Myocyte (in vitro differentiated cells): ENCODE measurements around the gene NHSL2. TPM values are rescaled to one million over a fixed set of nuclear protein-coding genes. Genes with fewer than 3 reads are reported as not detected.
A peak's percentile ranks its signal among the peaks of the same experiment; 100 is the strongest.
"Not testable (repeated sequence)": the region's sequence is repeated elsewhere in the genome, so short reads cannot be mapped to it uniquely, and the experiment has no call there.

Experiments
- DNase-seq: peaks from one replicate; pipeline ENCODE4 v3.0.0-alpha.2; 2012; ENCODE audit warnings: low read depth
- total RNA-seq: library from RNA; depleted of rRNA; stranded (reverse); fragments of >200 nt; gene quantifications from 2 replicates; pipeline ENCODE4 v1.2.3, GENCODE V29; 2014

Gene NHSL2
- total RNA-seq, 1 donor from 2014 or later = 0.19 TPM

DNA sequence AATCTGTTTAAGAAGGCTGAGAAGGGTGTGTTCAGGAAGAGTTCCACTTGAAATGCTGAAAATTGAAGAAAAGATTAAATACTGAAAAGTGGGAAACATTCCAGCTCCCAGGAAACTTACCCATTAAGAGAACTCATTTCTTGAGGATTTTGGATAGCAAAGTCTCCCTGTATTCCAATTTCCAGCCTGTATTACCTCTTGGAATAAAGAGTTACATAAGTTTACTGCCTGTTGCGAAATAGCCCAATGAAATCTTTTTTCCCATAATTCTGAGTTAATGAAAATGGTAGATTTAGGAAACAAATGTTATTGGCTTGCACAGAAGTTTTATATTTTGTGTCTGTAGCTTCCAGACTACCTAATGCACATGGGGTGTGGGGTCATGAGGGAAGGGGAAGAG is 12.0 kb downstream of the NHSL2 start:
- no peak for DNase-seq

DNA sequence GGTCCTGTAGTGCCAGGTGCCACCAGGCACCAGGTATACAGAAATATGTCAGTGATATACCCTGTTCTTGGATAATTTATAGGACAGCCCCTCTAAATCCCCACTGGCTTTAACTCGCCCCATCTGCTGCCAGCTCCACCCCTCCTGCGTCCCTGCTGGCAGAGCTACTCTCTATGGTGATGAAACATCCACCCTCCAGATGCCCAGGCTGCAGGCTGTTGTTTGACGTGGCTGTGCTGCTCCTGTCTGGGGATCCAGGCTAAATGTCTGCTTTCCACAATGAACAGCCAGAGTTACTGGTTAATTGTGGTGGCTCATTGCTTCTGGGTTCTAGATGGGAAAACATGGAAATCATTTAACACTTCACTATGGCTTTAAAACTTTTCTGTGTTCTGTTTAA is 12.9 kb downstream of the NHSL2 start:
- DNase-seq = no peak

DNA sequence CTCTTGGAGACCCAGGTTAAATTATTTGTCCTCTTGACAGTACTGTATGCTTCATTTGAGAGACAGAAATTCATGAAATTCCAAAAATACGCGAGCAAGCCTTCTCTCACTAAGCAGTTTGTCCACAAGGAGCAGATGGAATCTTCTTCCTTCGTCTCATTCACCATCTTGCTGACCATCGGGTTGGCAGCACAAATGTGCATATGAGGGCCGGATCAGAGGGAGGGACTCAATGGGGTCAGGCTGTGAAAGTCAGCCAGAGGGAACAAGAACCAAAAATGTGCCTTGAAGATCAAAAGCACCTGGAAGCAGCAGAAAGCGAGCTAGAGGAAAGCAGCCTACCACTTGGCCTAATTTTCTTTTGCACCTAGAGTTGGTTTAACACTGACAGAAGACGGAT is 16.4 kb downstream of the NHSL2 start:
- DNase-seq = no peak

DNA sequence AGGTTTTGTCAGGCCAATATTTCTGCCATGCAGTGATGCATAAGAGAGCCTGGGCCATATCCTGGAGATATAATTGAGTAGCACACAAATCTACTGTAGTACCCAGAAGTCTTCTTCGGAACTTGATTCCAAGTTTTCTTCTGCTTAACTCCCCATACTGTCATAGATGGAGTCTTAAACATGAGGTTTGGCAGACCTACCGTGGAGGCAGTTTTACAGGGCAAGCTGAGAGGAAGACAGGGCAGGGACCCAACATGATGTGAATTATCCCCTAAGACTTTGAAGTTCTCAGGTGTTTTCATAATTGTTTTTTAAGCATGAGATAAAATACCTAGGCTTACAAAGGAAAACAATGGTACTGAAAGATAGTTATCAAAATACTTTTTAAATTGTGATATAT is 18.2 kb downstream of the NHSL2 start:
- no peak for DNase-seq

DNA sequence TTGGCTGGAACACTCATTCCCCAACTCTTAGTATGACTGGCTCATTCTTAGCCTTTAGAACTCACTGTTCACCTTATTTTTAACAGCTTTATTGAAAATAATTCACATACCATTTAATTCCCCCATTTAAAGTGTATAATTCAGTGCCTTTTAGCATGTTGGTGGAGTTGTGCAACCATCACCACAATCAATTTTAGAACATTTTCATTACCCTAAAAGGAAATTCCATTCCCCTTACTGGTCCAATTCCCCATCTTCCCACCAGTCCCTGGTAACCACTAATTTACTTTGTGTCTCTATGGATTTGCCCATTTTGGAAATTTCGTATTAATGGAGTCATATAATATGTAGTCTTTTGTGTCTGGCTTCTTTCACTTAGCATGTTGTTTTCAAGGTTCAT is 19.7 kb downstream of the NHSL2 start:
- no peak for DNase-seq

DNA sequence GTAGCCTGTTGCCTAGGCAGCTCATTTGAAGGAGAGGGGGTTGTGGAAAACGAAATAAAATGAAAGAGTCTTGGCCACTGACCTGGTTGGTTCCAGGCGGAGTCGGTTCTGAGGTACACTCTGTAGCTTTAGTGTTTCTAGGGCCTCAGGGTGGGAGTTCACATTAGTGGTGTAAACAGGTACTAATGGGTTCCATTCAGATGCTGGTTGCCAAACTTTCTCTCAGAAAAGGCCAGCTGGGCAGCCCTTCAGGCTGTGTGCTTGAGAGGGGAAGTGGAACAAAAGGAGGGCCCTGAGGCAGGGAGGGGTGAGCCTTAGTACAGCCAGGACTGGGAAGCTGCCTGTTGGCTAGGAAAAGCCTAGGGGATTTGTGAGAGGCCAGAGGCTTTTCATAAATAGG is 24.8 kb downstream of the NHSL2 start:
- DNase-seq = no peak

DNA sequence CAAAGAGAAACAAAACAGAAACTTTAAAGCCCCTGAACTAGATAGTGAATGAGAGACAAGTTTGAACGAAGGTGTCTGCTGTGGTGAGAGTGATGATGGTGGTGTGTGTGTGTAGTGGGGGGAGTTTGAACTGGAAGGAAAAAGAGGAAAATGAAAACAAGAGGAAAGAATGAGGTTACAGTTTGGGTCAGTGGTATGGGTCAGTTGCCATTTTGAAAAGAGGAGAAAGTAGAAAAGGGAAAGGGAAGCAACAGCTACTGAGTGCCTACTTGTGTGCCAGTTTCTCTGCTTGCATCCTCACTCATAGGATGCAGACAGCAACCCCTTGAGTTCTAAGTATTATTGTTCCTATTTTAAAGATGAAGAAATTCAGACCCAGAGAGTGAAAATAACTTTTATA is 26.0 kb downstream of the NHSL2 start:
- no peak for DNase-seq

- no peak for DNase-seq
Observed at GRCh38 chrX:71938371-71938770, 27.7 kb downstream of the NHSL2 start.

- no peak for DNase-seq
Observed at GRCh38 chrX:71941145-71941544, 30.5 kb downstream of the NHSL2 start.

- peak; percentile 24 for DNase-seq
Observed at GRCh38 chrX:71941776-71942175, 31.1 kb downstream of the NHSL2 start.

DNA sequence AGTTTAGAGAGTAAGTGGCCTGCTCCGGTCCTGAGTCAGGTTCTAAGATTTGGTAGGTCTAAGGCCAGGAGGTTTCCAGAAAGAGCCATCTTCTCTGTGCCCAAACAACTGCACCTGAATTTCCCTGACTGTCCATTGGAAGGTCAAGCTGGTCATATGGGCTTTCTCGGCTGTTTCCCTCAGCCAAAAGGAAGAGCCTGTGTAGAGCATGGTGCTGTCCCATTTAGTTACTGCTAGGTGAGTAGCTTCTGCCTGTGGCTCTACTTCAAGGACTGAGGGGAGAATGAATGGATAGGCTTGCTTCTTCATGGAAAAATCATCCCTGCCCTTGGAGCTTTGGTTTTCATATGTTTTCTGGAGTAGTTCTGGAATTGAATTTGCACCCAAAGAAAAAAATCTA is 33.7 kb downstream of the NHSL2 start:
- DNase-seq = no peak

DNA sequence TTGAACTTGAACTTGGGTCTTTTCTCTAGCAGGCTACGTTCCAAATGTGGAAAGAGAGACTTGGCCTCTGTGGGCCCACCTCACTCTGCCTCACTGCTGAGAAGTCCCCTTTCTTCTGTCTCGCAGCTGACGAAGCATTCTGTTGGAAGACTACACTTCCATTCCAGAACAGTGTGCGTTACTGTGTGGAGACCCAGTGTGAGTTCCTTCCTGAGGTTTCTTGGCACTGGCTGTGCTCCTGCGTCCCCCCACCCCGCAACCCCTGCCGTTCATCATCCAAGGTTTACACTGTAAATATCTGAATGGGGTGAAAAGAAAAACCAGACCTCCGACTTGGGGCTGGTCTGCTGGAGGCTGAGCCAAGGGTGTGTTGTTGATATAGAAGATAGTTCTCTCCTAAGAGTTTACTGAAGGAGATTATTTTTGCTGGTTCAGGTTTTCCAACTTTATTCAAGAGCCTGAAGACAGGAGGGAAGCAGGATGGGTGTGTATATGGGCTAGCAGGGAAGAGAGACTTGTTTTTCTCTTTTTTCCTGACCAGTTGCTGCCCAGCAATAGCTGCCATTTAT is 34.7 kb downstream of the NHSL2 start:
- DNase-seq = no peak

DNA sequence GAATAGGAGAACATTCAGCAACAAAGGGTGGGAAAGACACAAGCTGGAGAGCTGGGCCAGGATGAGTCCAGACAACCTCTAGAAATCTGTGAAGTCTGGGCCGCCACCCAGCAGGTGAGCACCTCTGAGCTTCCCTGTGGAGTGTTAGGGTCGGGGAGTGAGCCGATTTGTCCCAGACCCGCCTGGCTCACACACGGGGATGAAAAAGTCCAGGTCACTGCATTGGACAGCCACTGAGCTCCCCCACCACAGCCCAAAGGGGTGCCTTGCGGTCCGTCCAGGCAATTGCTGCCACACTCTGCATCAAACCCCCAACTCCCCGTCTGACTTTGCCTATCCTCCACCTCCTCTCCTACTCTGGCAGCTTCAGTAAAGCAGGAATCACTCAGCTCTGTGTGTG is 38.7 kb downstream of the NHSL2 start:
- no peak for DNase-seq

- no peak for DNase-seq
Observed at GRCh38 chrX:71949844-71950445, 39.3 kb downstream of the NHSL2 start.

- no peak for DNase-seq
Observed at GRCh38 chrX:71953391-71953790, 42.7 kb downstream of the NHSL2 start.

GRCh38 chrX:71953946-71954345 is 43.3 kb downstream of the NHSL2 start:
- no peak for DNase-seq

DNA sequence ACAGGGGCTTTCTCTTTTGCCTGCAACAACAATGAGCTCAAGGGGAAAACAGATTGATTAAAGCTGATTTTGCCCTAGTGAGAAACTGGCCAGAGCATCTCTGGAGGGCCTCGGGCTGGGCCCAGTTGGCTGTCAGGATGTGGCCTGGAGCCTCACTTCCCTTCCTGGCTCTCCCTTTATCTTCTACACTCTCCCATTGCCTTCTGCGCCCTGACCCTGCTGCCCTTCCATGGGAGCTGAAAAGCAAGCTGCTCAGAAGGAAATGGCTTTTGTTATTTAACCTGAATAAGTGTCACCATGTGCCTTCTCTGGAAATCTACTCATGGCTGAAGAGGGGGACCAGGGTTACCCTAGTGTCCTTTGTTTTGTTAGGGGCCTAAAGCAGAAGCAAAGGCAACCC is 43.8 kb downstream of the NHSL2 start:
- DNase-seq = no peak

DNA sequence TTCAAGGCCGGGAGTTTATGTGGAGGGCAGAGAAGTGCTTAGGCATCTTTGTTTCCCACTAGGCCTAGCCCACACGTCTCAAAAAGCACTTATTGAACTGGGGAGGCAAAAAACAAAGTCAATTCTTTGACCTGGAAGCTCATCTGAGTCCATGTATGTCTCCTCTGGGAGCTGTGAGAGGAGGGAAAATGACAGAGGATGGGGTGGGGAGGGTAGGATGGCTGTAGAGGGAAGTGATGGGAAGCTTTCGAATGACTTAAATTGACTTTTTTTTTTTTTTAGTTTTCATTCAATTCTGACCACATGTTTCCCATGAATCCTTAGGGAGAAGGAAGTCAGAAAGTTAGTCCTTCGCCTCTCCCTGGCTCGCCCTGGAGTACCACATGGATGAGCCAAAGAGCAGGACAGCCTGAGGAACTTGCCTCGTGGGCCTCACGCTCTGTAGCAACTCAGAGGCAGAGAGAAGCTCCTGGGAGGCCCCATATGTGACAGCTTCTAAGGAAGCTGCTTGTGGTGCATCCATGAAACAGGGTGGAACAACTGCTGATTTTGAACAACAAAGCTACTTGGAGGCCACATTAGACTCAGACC is 45.0 kb downstream of the NHSL2 start:
- no peak for DNase-seq

DNA sequence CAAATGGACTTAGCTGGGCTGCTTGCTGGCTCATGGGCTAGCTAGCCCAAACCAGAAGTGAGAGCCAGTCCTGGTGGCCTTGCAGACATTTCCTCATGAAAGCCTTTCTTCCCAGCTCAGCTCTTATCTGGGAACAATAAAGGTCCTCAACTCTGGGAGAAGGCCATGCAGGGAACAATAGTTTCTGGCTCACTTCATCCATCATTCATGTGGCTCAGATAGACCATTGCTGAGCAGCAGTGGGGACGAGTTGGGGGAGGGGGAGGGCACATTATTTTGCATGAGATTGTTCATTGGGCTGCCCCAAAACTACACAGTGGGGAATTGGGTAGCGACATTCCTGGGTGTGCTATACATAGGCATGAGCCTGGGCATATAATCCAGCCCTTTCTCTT is 47.6 kb downstream of the NHSL2 start:
- no peak for DNase-seq

- DNase-seq = not testable (repeated sequence)
Observed at GRCh38 chrX:71964184-71964583, 53.5 kb downstream of the NHSL2 start.

DNA sequence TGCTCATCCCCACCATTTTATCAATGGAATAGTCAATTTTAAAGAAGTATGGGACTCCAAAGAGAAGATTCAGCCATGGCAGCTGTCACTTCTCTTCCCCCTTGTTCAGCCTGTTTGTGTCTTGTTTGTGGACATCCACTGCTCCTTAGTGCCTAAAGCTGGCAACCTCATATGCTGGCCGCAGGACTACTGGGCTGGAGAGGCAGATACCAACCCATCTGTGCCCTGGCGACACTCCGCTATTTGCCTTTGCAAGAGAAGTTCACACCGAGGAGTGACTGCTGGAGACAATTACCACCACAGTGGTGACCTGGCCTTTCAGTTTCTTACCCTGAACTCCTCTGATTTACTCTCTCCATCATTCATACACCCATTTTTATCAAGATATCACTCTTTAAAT is 64.3 kb downstream of the NHSL2 start:
- no peak for DNase-seq

DNA sequence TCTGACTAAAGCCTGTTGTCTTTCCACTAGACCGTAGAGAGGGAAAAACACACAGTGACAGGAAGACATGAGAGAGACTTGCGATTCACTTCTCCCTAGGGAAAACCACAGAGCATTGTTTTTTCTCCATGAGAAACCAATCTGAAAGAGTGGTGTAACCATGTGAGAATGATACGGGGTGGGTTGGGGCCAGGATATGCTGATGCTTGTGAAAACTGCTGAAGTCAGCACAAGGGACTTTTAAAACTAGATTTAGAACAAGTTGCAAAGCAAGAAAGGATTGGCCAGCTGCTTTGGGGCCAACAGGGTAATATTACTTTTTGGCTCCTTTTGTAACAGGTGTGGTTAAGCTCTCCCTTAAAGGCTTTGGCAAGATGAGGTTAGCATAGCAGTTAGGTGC is 66.1 kb downstream of the NHSL2 start:
- peak; percentile 35 for DNase-seq

GRCh38 chrX:71978164-71978563 is 67.5 kb downstream of the NHSL2 start:
- DNase-seq = no peak
